GM12892 (cell line): Measurements from ENCODE around the gene SLC41A3.

Source experiments
- POLR2A ChIP-seq: IDR thresholded peaks from 2 replicates; pipeline ENCODE4 v1.6.1; 2011; ENCODE audit warnings: low read depth, low read length, control low read depth
- POLR2AphosphoS5 ChIP-seq: IDR thresholded peaks from 2 replicates; pipeline ENCODE4 v1.6.1; 2011; ENCODE audit warnings: low read depth, low read length, control low read depth
- TAF1 ChIP-seq: IDR thresholded peaks from 2 replicates; pipeline ENCODE4 v1.6.1; 2011; ENCODE audit warnings: low read depth, mild to moderate bottlenecking, control low read depth, low read length, borderline replicate concordance

DNA sequence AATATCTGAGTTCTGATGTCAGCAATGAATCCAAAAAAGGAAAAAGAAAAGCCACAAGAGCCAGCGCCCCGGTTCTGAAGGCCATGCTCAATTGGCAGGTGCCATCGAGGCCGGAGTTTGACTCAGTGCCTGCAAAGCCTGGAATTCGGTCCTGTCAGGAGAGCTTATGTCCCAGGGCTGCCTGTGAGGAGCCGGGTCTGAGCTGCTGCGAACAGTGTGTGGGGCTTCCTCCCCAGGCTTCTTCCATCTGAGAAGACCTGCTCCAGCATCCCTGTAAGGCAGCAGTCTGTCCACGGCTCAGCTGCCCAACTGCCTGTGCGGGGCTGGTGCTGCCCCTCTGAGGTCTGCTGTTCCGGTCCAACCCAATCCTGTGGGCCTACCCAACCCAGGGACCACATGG is 68.8 kb downstream of the SLC41A3 start:
- TF ChIP-seq POLR2A = no peak
- TF ChIP-seq TAF1 = no peak
- TF ChIP-seq POLR2AphosphoS5 = no peak
